HG03097 (cell line): ENCODE results near the gene WDR81.
"Not testable (repeated sequence)": the region's sequence is repeated elsewhere in the genome, so short reads cannot be mapped to it uniquely, and the experiment has no call there.

ENCODE experiments used
- ATAC-seq: cut with Tn5 transposase; IDR thresholded peaks from one replicate; pipeline ENCODE4 v1.9.1; 2021; ENCODE audit not compliant: unreplicated experiment, low FRiP score

The WDR81 gene

DNA sequence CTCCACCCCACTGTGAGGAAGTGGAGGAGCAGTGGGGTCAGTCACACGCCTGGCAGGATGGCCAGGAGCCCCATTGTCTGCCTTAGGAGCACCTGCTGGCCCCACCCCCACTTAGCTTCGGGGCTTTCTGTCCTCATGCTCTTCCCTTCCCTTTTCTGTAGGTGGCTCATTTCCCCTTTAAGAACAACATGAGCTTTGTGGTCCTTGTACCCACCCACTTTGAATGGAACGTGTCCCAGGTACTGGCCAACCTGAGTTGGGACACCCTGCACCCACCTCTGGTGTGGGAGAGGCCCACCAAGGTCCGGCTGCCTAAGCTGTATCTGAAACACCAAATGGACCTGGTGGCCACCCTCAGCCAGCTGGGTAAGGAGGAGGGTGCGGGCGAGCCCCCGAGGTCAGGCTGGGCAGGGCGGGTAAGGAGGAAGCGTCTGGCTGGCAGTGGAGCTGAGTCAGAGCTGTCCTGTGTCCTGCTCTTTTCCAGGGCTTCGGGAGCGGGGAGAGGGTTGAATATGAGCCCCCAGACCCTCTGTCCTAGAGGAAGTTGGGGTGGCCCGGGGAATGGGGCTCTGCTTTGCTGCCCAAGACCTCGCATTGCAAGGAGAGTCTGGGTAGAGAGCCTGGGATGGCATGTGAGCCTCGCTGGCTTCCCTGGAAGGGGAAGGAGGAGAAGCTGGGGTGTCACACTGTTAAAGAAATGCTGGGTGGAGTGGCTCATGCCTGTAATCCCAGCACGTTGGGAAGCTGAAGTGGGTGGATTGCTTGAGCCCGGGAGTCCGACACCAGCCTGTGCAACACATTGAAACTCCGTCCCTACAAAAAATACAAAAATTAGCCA is 28.1 kb downstream of the WDR81 start:
- no peak for ATAC-seq

GRCh38 chr17:1753767-1754429 is 29.4 kb downstream of the WDR81 start:
- ATAC-seq = no peak

DNA sequence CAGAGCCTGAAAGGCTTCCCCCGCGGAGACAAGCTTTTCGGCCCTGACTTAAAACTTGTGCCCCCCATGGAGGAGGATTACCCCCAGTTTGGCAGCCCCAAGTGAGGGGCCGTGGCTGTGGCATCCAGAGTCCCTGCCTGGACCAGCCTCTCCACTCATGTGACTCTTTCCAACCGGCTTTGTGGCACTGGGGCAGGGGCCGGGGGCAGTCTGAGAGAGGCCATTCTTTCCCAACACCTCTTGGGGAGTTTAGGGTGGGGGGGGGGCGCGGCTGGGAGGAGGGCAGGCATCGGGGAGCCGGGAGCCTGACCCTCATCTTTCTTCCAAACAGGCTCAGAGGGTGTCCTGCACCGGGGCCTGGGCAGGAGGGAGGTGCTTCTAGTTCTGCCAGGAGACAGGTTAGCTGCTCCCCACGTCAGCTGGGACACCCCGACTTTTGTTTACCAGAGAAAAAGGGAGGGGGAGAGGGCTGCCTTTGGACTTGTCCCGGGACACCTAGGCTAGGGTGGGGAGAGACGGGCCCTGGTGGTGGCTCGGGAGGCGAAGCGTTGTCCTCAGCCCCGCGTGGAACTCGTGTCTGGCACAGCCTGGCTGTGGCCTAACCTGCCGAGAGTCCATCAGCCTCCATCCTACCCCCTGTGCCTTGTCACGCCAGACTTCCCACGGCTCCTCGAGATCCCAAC is 30.1 kb downstream of the WDR81 start:
- no peak for ATAC-seq

- ATAC-seq = no peak
Observed at GRCh38 chr17:1755252-1755826, 30.8 kb downstream of the WDR81 start.

- no peak for ATAC-seq
Observed at GRCh38 chr17:1755827-1756262, 31.3 kb downstream of the WDR81 start.

GRCh38 chr17:1758807-1759206 is 34.3 kb downstream of the WDR81 start:
- no peak for ATAC-seq

- ATAC-seq = no peak
Observed at GRCh38 chr17:1759529-1759928, 35.0 kb downstream of the WDR81 start.

- ATAC-seq = no peak
Observed at GRCh38 chr17:1762233-1762900, 37.9 kb downstream of the WDR81 start.

DNA sequence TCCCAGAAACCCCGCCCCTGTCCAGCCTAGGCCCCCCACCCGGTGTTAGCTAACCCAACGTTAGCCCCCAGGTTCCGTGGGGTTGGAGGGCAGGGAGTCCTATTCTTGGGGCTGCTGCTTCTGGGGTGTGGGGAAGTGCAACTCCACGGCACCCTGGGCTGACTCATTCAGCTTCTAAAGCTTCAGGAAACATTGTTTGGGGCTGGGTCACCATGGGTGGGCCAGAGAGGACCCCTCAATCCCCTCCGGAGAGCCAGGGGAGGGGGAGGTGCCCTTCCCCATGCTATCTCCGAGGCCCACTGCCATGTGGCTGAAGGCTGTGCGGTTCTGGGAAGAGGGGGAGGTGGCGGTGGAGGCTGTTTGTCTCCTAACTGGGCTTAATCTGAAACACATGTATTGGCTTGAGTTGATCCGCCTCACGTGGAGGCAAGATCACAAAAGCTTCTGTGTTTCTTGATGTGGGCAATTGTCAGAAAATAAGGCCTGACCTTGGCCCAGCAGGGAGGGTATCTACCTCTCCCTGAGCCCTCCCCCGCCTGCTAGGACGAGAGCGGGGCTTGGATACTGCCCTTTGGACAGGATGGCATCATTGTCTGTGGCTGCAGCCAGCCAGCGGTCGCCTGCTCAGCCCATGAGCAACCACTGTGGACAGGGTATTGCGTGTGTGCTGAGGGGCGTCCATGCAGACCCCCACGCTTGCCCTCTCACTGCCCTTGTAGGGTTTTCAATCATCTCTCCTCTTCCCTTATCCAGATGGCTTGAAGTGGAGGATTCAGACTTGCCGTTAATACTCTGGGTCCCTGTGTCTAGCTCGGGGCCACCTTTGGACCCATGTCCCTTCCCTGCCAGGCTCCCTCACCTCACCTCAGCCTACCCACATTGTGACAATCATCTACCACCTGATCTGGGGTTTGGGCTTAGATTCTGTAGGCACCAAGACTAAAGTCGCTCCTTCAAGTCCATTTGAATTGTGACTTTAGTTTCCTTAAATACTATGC is 38.7 kb downstream of the WDR81 start:
- ATAC-seq = no peak

DNA sequence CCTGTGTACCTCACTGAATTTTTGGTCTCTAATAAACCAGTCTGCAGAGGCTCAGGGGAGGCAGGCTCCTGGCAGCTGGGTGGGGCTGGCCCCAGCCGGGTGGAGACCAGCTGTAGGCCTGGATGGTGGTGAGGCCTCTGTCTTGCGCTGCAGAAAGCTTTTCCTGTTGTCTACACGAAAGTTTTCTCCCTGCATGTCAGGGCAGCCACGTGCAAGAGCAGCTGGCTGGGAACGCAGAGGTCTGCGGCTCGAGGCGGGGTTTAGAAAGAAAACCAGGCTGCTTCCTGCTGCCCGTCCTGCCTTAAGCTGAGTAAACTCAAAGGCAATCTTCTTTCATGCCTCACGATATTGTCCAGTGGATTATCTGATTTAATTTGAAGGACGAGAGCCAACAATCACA is 39.8 kb downstream of the WDR81 start:
- ATAC-seq = no peak

GRCh38 chr17:1764705-1765104 is 40.2 kb downstream of the WDR81 start:
- not testable (repeated sequence) for ATAC-seq

GRCh38 chr17:1765576-1765975 is 41.1 kb downstream of the WDR81 start:
- no peak for ATAC-seq

GRCh38 chr17:1766382-1767135 is 42.1 kb downstream of the WDR81 start:
- no peak for ATAC-seq

- ATAC-seq = no peak
Observed at GRCh38 chr17:1767358-1767757, 42.9 kb downstream of the WDR81 start.

DNA sequence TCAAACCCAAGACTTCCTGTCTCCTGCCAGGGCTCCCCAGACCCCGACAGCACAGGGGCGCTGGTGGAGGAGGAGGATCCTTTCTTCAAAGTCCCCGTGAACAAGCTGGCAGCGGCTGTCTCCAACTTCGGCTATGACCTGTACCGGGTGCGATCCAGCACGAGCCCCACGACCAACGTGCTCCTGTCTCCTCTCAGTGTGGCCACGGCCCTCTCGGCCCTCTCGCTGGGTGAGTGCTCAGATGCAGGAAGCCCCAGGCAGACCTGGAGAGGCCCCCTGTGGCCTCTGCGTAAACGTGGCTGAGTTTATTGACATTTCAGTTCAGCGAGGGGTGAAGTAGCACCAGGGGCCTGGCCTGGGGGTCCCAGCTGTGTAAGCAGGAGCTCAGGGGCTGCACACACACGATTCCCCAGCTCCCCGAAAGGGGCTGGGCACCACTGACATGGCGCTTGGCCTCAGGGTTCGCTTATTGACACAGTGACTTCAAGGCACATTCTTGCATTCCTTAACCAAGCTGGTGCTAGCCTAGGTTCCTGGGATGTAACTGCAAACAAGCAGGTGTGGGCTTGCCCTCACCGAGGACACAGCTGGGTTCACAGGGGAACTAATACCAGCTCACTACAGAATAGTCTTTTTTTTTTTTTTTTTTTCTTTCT is 45.4 kb downstream of the WDR81 start:
- no peak for ATAC-seq

GRCh38 chr17:1773000-1773695 is 48.6 kb downstream of the WDR81 start:
- not testable (repeated sequence) for ATAC-seq

- ATAC-seq = no peak
Observed at GRCh38 chr17:1773696-1774181, 49.2 kb downstream of the WDR81 start.
